Adrenal gland (tissue), 5 donors: Measurements from ENCODE around the gene ST6GALNAC6.

Experiments
- POLR2A ChIP-seq, 2 donors: fragments of 450-650 bp; IDR thresholded peaks; one replicate each; pipeline ENCODE4 v1.6.1; 2017; ENCODE audit warnings: antibody characterized with exemption in 2 of 2, mild to moderate bottlenecking in 2 of 2, moderate library complexity in 1 of 2
- TF ChIP-seq, protein P1 (sequence below), 6 experiments: fragments of 450-650 bp in 4 of 6; fragments of 200-600 bp in 2 of 6; sonication (generic) in 1 of 6; IDR thresholded peaks; 1 replicate in 5 of 6; 2 replicates in 1 of 6; pipeline versions ENCODE4 v1.5.1 to v1.8.0; 2016 to 2021; ENCODE audit warnings: antibody characterized with exemption in 6 of 6, mild to moderate bottlenecking in 2 of 6, moderate library complexity in 1 of 6
- donor health status: DM: no; HTN: no; CAD: no.

DNA sequence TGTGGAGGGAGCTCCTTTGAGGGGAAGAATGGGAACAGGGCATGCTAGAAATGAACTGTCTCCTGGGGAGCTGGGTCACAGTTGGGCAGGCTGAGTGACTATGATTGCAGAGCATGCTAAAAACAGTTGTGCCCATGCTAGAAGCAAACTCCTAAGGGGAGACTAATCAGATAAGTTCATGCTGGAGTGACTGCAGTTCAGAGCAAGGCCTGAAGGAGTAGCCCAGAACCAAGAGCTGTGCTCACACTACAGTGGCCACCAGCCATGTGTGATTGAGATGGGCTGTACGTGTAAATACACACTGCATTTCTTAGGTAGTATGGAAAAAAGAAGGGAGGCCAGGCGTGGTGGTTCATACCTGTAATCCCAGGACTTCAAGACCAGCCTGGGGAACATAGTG, 11.6 kb downstream of the ST6GALNAC6 start:
- TF ChIP-seq, protein P1, sequence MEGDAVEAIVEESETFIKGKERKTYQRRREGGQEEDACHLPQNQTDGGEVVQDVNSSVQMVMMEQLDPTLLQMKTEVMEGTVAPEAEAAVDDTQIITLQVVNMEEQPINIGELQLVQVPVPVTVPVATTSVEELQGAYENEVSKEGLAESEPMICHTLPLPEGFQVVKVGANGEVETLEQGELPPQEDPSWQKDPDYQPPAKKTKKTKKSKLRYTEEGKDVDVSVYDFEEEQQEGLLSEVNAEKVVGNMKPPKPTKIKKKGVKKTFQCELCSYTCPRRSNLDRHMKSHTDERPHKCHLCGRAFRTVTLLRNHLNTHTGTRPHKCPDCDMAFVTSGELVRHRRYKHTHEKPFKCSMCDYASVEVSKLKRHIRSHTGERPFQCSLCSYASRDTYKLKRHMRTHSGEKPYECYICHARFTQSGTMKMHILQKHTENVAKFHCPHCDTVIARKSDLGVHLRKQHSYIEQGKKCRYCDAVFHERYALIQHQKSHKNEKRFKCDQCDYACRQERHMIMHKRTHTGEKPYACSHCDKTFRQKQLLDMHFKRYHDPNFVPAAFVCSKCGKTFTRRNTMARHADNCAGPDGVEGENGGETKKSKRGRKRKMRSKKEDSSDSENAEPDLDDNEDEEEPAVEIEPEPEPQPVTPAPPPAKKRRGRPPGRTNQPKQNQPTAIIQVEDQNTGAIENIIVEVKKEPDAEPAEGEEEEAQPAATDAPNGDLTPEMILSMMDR (IDR thresholded peaks at IDR 0.05) = no peak
- no peak for TF ChIP-seq POLR2A (IDR thresholded peaks at IDR 0.05)
